Endothelial cell of umbilical vein (primary cell): ENCODE measurements around the gene COX10.

Source experiments
- EZH2 ChIP-seq: IDR thresholded peaks from 2 replicates; pipeline ENCODE4 v1.6.1; 2012; ENCODE audit warnings: borderline replicate concordance, low read depth, mild to moderate bottlenecking, moderate library complexity, low read length, inconsistent platforms; ENCODE audit not compliant: severe bottlenecking
- GATA2 ChIP-seq: IDR thresholded peaks from 2 replicates; pipeline ENCODE4 v1.7.0; 2011; ENCODE audit warnings: low read depth, mild to moderate bottlenecking, moderate library complexity, mixed read lengths, low read length; ENCODE audit not compliant: insufficient read length, insufficient read depth
- JUN ChIP-seq: IDR thresholded peaks from 2 replicates; pipeline ENCODE4 v1.6.1; 2011; ENCODE audit warnings: borderline replicate concordance, low read depth; ENCODE audit not compliant: insufficient read length, insufficient read depth
- MAX ChIP-seq: IDR thresholded peaks from 2 replicates; pipeline ENCODE4 v1.6.1; 2011; ENCODE audit not compliant: insufficient read depth, insufficient read length
- POLR2A ChIP-seq: IDR thresholded peaks from 2 replicates; pipeline ENCODE4 v1.6.1; 2012; ENCODE audit warnings: low read depth, mild to moderate bottlenecking, control low read depth, low read length
- POLR2AphosphoS5 ChIP-seq: IDR thresholded peaks from 2 replicates; pipeline ENCODE4 v1.6.1; 2012; ENCODE audit warnings: low read depth, mild to moderate bottlenecking, control low read depth, low read length, moderate library complexity; ENCODE audit not compliant: insufficient read depth
- TF ChIP-seq, protein P1 (sequence below), 2 donors: IDR thresholded peaks; 1 replicate in 1 of 2; 2 replicates in 1 of 2; pipeline ENCODE4 v1.5.1; 2011; ENCODE audit warnings: low read length in 2 of 2, mild to moderate bottlenecking in 2 of 2, moderate library complexity in 2 of 2, control low read depth in 1 of 2, inconsistent platforms in 1 of 2, low read depth in 1 of 2; ENCODE audit not compliant: insufficient read depth in 1 of 2; ENCODE audit errors: extremely low read depth in 1 of 2

DNA sequence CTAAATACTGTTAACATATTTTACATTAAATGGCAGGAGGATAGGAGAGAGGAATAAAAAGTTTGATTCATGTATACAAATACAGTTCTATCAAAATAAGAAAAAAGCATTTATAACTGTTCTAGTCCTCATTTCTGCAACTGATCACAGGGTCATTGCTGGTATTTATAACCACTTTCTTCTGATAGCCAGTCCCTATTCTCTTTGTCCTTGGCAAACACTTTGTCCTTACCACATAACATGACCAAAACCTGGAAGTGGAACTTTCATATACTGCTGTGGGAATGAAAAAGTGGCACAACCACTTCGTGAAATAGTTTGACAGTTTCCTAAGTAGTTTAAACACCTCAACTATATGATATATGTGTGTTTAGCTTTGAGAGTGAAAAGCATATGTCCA is 84.1 kb downstream of the COX10 start:
- TF ChIP-seq, protein P1, sequence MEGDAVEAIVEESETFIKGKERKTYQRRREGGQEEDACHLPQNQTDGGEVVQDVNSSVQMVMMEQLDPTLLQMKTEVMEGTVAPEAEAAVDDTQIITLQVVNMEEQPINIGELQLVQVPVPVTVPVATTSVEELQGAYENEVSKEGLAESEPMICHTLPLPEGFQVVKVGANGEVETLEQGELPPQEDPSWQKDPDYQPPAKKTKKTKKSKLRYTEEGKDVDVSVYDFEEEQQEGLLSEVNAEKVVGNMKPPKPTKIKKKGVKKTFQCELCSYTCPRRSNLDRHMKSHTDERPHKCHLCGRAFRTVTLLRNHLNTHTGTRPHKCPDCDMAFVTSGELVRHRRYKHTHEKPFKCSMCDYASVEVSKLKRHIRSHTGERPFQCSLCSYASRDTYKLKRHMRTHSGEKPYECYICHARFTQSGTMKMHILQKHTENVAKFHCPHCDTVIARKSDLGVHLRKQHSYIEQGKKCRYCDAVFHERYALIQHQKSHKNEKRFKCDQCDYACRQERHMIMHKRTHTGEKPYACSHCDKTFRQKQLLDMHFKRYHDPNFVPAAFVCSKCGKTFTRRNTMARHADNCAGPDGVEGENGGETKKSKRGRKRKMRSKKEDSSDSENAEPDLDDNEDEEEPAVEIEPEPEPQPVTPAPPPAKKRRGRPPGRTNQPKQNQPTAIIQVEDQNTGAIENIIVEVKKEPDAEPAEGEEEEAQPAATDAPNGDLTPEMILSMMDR (IDR thresholded peaks at IDR 0.05; ENCODE audit: extremely low read depth in 1 of 2, insufficient read depth in 1 of 2, low read depth in 1 of 2, low read length in 2 of 2): no peak
- TF ChIP-seq JUN: no peak
- no peak for TF ChIP-seq POLR2A
- TF ChIP-seq POLR2AphosphoS5: no peak
- no peak for TF ChIP-seq EZH2
- TF ChIP-seq MAX: no peak
- no peak for TF ChIP-seq GATA2
